Measurements from ENCODE around the gene C1orf56. TPM values are rescaled to one million over a fixed set of nuclear protein-coding genes. Genes with fewer than 3 reads are reported as not detected.
"Not testable (repeated sequence)": the region's sequence is repeated elsewhere in the genome, so short reads cannot be mapped to it uniquely, and the experiment has no call there.

The C1orf56 gene
- total RNA-seq, 4 donors from 2014 or later, result 0.59 to 8.5 (median 3.8) TPM

DNA sequence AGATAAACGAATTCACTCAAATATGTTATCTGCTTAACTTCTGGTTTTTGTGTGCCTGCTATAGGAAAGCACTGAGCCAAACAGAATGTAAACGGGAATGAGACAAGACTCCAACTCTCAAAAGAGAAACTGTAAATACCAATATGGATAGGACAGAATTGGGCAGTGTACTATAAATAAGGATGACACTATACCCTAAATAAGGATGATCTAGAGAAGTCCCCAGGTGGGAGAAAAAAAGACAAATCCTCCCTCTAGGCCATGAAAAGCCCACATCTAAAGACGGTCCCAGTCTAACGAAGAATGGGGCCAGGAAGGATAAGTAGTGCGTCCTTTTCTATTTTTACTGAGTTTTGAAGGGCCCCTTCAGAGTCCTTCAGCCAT lies 21.5 kb downstream of the C1orf56 start:
- H3K9me3 ChIP-seq, result no peaks in the 10 kb centered on the region
- H3K27me3 ChIP-seq, result no peaks in the 10 kb centered on the region
- no peaks in the 10 kb centered on the region for H3K36me3 ChIP-seq
- intact Hi-C loops (cut with DNase I; ENCODE audit: low total_unique reads), result no loop called here
- peak overlapping the region; percentile 99 to 100 for H3K27ac ChIP-seq
- no peak for DNase-seq
- H3K4me3 ChIP-seq, result no peak overlapping the region
- TF ChIP-seq, protein P1, sequence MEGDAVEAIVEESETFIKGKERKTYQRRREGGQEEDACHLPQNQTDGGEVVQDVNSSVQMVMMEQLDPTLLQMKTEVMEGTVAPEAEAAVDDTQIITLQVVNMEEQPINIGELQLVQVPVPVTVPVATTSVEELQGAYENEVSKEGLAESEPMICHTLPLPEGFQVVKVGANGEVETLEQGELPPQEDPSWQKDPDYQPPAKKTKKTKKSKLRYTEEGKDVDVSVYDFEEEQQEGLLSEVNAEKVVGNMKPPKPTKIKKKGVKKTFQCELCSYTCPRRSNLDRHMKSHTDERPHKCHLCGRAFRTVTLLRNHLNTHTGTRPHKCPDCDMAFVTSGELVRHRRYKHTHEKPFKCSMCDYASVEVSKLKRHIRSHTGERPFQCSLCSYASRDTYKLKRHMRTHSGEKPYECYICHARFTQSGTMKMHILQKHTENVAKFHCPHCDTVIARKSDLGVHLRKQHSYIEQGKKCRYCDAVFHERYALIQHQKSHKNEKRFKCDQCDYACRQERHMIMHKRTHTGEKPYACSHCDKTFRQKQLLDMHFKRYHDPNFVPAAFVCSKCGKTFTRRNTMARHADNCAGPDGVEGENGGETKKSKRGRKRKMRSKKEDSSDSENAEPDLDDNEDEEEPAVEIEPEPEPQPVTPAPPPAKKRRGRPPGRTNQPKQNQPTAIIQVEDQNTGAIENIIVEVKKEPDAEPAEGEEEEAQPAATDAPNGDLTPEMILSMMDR (IDR thresholded peaks at IDR 0.05), result no peak
- no peak for TF ChIP-seq POLR2A (IDR thresholded peaks at IDR 0.05)
- H3K4me1 ChIP-seq, result no peaks in the 10 kb centered on the region

DNA sequence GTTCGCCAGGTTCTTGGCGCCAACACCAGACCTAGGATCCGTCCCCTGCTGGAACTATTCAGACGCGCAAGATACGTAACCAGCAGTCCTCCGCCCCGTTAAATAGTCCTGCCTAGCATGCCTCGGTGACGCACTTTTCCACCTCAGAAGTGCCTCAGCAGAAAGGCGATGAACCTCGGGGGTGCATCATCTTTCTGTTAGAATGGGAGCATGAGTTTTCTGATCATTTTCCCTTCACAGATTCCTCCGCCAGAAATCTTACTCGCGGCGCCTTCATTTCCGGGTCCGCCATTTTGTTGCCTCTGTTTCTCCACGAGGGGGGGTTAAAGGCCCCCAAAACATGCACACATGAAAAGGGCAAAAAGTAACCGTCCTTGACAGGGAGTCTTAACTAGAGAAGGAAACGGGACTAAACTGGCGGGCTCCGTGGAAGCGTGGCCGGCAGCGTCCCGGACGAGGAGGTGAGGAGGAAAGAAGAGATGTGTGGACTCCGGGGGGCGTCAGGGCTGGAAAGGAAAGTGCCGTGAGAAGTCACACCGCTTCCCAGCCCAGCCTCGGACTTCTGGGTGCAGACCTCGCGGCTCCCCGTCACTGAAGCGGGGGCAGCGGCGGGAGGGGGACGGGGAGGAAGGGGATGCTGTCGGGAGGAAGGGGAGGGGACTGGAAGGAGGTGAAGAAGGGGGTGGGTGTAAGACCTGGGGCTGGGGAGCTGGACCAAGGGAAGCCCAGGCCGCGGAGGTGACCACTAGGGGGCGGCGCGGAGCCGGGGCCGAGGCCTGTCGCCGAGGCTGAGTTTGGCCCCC lies 23.1 kb downstream of the C1orf56 start, which contains the start of gene GABPB2:
Gene GABPB2, plus strand, starts transcription at position 288 of the 803 bp plus-strand sequence. CDS start 17,429 bp downstream, outside the sequence.
- TF ChIP-seq POLR2A (IDR thresholded peaks at IDR 0.05), result peak in 1 of 2 donors; percentile 66
- TF ChIP-seq, protein P1 (IDR thresholded peaks at IDR 0.05), result peak; percentile 81 to 91 (median 87)
- H3K27ac ChIP-seq, result peak within 1 kb of the TSS; percentile 99 to 100

DNA sequence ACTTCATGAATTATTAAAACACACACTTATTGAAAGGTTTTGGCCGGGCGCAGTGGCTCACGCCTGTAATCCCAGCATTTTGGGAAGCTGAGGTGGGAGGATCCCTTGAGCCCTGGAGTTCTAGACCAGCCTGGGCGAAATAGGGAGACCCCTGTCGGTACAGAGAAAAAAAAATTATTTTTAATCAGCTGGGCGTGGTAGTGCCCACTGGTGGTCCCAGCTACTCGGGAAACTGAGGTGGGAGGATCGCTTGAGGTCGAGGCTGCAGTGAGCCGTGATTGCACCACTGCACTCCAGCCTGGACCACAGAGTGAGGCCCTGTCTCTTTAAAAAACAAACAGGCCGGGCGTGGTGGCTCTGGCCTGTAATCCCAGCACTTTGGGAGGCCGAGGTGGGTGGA lies 24.7 kb downstream of the C1orf56 start:
- TF ChIP-seq POLR2A (IDR thresholded peaks at IDR 0.05), result no peak
- TF ChIP-seq, protein P1 (IDR thresholded peaks at IDR 0.05), result no peak
- Histone ChIP-seq H3K4me3 (no peak overlapping the region), H3K4me1 (no peaks in the 10 kb centered on the region), H3K27me3 (no peaks in the 10 kb centered on the region), H3K27ac (peak overlapping the region in 1 of 2 donors; percentile 99), H3K36me3 (no peaks in the 10 kb centered on the region), H3K9me3 (no peaks in the 10 kb centered on the region)
- no peak for DNase-seq
- intact Hi-C loops (cut with DNase I; ENCODE audit: low total_unique reads), result no loop called here

More for the DNA sequence above, 23.1 kb downstream of the C1orf56 start, which contains the start of gene GABPB2:
- Histone ChIP-seq H3K4me3 (peak within 1 kb of the TSS; percentile 70 to 98), H3K27me3 (no peaks in the 10 kb centered on the region), H3K4me1 (no peaks in the 10 kb centered on the region), H3K36me3 (no peaks in the 10 kb centered on the region), H3K9me3 (no peaks in the 10 kb centered on the region)
- intact Hi-C loops (cut with DNase I; ENCODE audit: low total_unique reads), result no loop called here
- DNase-seq, result peak; percentile 95 to 96

DNA sequence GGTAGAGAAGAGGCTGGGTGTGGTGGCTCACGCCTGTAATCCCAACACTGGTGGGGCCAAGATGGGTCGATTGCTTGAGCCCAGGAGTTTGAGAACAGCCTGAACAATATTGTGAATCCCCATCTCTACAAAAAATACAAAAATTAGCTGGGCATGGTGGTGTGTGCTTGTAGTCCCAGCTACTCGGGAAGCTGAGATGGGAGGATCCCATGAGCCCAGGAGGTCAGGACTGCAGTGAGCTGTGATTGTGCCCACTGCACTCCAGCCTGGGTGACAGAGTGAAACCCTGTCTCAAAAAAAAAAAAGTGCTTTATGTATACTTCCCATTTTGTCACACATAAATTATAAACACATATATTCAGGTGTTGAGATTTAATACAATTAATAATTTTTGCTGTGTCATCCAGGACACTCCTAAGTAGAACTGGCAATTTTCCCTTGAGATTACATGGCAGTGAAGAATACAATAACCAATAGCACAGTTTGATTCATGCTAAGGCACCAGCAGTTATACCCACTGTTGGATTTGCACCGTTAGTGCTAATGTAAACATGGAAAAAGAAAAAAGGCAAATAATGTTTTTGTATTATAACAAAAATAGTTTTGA lies 38.5 kb downstream of the C1orf56 start:
- no peaks in the 10 kb centered on the region for H3K4me1 ChIP-seq
- H3K9me3 ChIP-seq, result no peaks in the 10 kb centered on the region
- H3K27me3 ChIP-seq, result no peaks in the 10 kb centered on the region
- no peak for DNase-seq
- no peak overlapping the region for H3K27ac ChIP-seq
- intact Hi-C loops (cut with DNase I; ENCODE audit: low total_unique reads), result no loop called here
- no peak overlapping the region for H3K4me3 ChIP-seq
- no peak for TF ChIP-seq POLR2A (IDR thresholded peaks at IDR 0.05)
- TF ChIP-seq, protein P1 (IDR thresholded peaks at IDR 0.05), result no peak
- H3K36me3 ChIP-seq, result no peaks in the 10 kb centered on the region

DNA sequence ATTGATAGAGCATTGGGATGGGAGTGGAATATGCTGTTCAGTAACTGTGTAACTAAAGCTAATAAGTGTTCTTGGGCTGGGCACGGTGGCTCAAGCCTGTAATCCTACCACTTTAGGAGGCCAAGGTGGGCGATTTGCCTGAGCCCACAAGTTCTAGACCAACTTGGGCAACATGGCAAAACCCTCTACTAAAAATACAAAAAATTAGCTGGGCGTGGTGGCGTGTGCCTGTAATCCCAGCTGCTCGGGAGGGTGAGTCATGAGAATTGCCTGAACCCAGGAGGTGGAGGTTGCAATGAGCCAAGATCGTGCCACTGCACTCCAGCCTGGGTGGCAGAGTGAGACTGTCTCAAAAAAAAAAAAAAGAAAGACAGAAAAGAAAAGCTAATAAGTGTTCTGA lies 49.9 kb downstream of the C1orf56 start:
- H3K27me3 ChIP-seq; H3K9me3 ChIP-seq; H3K4me1 ChIP-seq; H3K4me3 ChIP-seq; H3K36me3 ChIP-seq; intact Hi-C loops (cut with DNase I; ENCODE audit: low total_unique reads); DNase-seq; H3K27ac ChIP-seq: not testable (repeated sequence)
